ENCODE data around the gene F13A1. TPM values are rescaled to one million over a fixed set of nuclear protein-coding genes. Genes with fewer than 3 reads are reported as not detected.

F13A1 gene
- polyA plus RNA-seq, 4 donors = 0.45 to 30.5 (median 3.5) TPM

- FAIRE-seq = no peak
- Histone ChIP-seq H3K27ac (ENCODE audit: low read depth in 1 of 3, low read length in 2 of 3) (no peak overlapping the region), H3K27me3 (ENCODE audit: control insufficient read depth in 3 of 3, insufficient read depth in 3 of 3, low read length in 3 of 3) (peaks cover 0 to 6% (median 0%) of the 10 kb centered on the region in 3 donors), H3K36me3 (ENCODE audit: control insufficient read depth in 3 of 3, insufficient read depth in 2 of 3, low read depth in 1 of 3, low read length in 3 of 3) (no peaks in the 10 kb centered on the region), H3K9me3 (ENCODE audit: control insufficient read depth in 2 of 2, insufficient read depth in 1 of 2, low read depth in 1 of 2, low read length in 1 of 2) (no peaks in the 10 kb centered on the region), H3K4me3 (ENCODE audit: low read depth in 1 of 3, low read length in 3 of 3) (no peak overlapping the region), H3K4me1 (ENCODE audit: control insufficient read depth in 3 of 3, insufficient read depth in 2 of 3, low read depth in 1 of 3, low read length in 2 of 3) (no peaks in the 10 kb centered on the region)
- WGBS, 3 donors = 59 to 75% (median 61%) methylated on average over 6 of the region's 6 CpGs
- no peak for DNase-seq
These were observed 36.6 kb upstream of the F13A1 start for GRCh38 chr6:6357032-6357431.

GRCh38 chr6:6352772-6353171 lies 32.3 kb upstream of the F13A1 start:
- Histone ChIP-seq H3K27ac (ENCODE audit: low read depth in 1 of 3, low read length in 2 of 3) (no peak overlapping the region), H3K9me3 (ENCODE audit: control insufficient read depth in 2 of 2, insufficient read depth in 1 of 2, low read depth in 1 of 2, low read length in 1 of 2) (no peaks in the 10 kb centered on the region), H3K36me3 (ENCODE audit: control insufficient read depth in 3 of 3, insufficient read depth in 2 of 3, low read depth in 1 of 3, low read length in 3 of 3) (no peaks in the 10 kb centered on the region), H3K27me3 (ENCODE audit: control insufficient read depth in 3 of 3, insufficient read depth in 3 of 3, low read length in 3 of 3) (peaks cover 0 to 6% (median 0%) of the 10 kb centered on the region in 3 donors), H3K4me3 (ENCODE audit: low read depth in 1 of 3, low read length in 3 of 3) (no peak overlapping the region), H3K4me1 (ENCODE audit: control insufficient read depth in 3 of 3, insufficient read depth in 2 of 3, low read depth in 1 of 3, low read length in 2 of 3) (no peaks in the 10 kb centered on the region)
- FAIRE-seq (no peak), DNase-seq (no peak)
- WGBS, 3 donors = 88 to 92% (median 91%) methylated on average over 6 of the region's 6 CpGs

- Histone ChIP-seq H3K27me3 (ENCODE audit: control insufficient read depth in 3 of 3, insufficient read depth in 3 of 3, low read length in 3 of 3) (no peaks in the 10 kb centered on the region), H3K9me3 (ENCODE audit: control insufficient read depth in 2 of 2, insufficient read depth in 1 of 2, low read depth in 1 of 2, low read length in 1 of 2) (no peaks in the 10 kb centered on the region), H3K27ac (ENCODE audit: low read depth in 1 of 3, low read length in 2 of 3) (no peak overlapping the region), H3K4me1 (ENCODE audit: control insufficient read depth in 3 of 3, insufficient read depth in 2 of 3, low read depth in 1 of 3, low read length in 2 of 3) (no peaks in the 10 kb centered on the region), H3K4me3 (ENCODE audit: low read depth in 1 of 3, low read length in 3 of 3) (no peak overlapping the region), H3K36me3 (ENCODE audit: control insufficient read depth in 3 of 3, insufficient read depth in 2 of 3, low read depth in 1 of 3, low read length in 3 of 3) (no peaks in the 10 kb centered on the region)
- 34 to 43% (median 38%) methylated on average over 6 of the region's 6 CpGs for WGBS, 3 donors
- no peak for DNase-seq
- FAIRE-seq = no peak
These were observed 31.1 kb upstream of the F13A1 start for GRCh38 chr6:6351511-6352025.

GRCh38 chr6:6350696-6351095 lies 30.2 kb upstream of the F13A1 start:
- WGBS, 3 donors = 79 to 88% (median 84%) methylated on average over 4 of the region's 4 CpGs
- FAIRE-seq (no peak), DNase-seq (no peak)
- H3K9me3 ChIP-seq (ENCODE audit: control insufficient read depth in 2 of 2, insufficient read depth in 1 of 2, low read depth in 1 of 2, low read length in 1 of 2) = no peaks in the 10 kb centered on the region
- no peaks in the 10 kb centered on the region for H3K4me1 ChIP-seq (ENCODE audit: control insufficient read depth in 3 of 3, insufficient read depth in 2 of 3, low read depth in 1 of 3, low read length in 2 of 3)
- no peaks in the 10 kb centered on the region for H3K36me3 ChIP-seq (ENCODE audit: control insufficient read depth in 3 of 3, insufficient read depth in 2 of 3, low read depth in 1 of 3, low read length in 3 of 3)
- no peak overlapping the region for H3K27ac ChIP-seq (ENCODE audit: low read depth in 1 of 3, low read length in 2 of 3)
- H3K27me3 ChIP-seq (ENCODE audit: control insufficient read depth in 3 of 3, insufficient read depth in 3 of 3, low read length in 3 of 3) = no peaks in the 10 kb centered on the region
- no peak overlapping the region for H3K4me3 ChIP-seq (ENCODE audit: low read depth in 1 of 3, low read length in 3 of 3)

GRCh38 chr6:6348256-6348655 lies 27.8 kb upstream of the F13A1 start:
- 68 to 75% (median 73%) methylated on average over 5 of the region's 5 CpGs for WGBS, 3 donors
- H3K9me3 ChIP-seq (ENCODE audit: control insufficient read depth in 2 of 2, insufficient read depth in 1 of 2, low read depth in 1 of 2, low read length in 1 of 2) = no peaks in the 10 kb centered on the region
- FAIRE-seq (no peak), DNase-seq (no peak)
- no peak overlapping the region for H3K4me3 ChIP-seq (ENCODE audit: low read depth in 1 of 3, low read length in 3 of 3)
- H3K4me1 ChIP-seq (ENCODE audit: control insufficient read depth in 3 of 3, insufficient read depth in 2 of 3, low read depth in 1 of 3, low read length in 2 of 3) = no peaks in the 10 kb centered on the region
- H3K27ac ChIP-seq (ENCODE audit: low read depth in 1 of 3, low read length in 2 of 3) = no peak overlapping the region
- no peaks in the 10 kb centered on the region for H3K36me3 ChIP-seq (ENCODE audit: control insufficient read depth in 3 of 3, insufficient read depth in 2 of 3, low read depth in 1 of 3, low read length in 3 of 3)
- H3K27me3 ChIP-seq (ENCODE audit: control insufficient read depth in 3 of 3, insufficient read depth in 3 of 3, low read length in 3 of 3) = no peaks in the 10 kb centered on the region

DNA sequence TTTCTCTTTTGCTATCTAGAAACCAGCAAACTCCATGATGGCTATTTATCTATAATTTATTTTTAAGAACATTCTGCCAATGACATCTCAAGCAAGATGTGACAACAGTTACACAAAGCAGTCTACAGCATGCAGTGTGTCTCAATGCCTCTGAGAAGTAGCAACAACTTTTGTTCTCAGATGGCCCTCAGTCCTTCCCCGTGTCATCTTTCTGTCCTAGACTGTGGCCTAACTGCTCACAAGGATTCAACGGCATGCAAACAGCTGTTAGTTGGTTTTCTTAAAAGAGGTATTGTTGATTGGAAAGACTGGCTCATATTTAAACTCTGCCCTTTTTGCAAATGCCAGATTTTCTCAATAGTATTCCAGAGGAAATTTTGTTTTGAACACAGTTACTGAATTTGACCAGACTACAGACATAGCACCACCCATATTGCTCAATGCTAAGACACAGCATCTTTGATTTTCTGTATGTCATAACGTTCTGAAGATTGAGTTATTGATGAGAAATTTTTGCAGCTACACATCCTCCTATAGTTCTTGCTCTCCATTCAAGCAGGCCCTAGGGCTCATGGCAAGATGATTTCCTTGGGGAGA lies 26.1 kb upstream of the F13A1 start:
- no peak overlapping the region for H3K27ac ChIP-seq (ENCODE audit: low read depth in 1 of 3, low read length in 2 of 3)
- H3K36me3 ChIP-seq (ENCODE audit: control insufficient read depth in 3 of 3, insufficient read depth in 2 of 3, low read depth in 1 of 3, low read length in 3 of 3) = no peaks in the 10 kb centered on the region
- no peaks in the 10 kb centered on the region for H3K27me3 ChIP-seq (ENCODE audit: control insufficient read depth in 3 of 3, insufficient read depth in 3 of 3, low read length in 3 of 3)
- no peaks in the 10 kb centered on the region for H3K4me1 ChIP-seq (ENCODE audit: control insufficient read depth in 3 of 3, insufficient read depth in 2 of 3, low read depth in 1 of 3, low read length in 2 of 3)
- no peak for FAIRE-seq
- no peaks in the 10 kb centered on the region for H3K9me3 ChIP-seq (ENCODE audit: control insufficient read depth in 2 of 2, insufficient read depth in 1 of 2, low read depth in 1 of 2, low read length in 1 of 2)
- WGBS, 3 donors = 68 to 79% (median 70%) methylated on average over 3 of the region's 3 CpGs
- no peak overlapping the region for H3K4me3 ChIP-seq (ENCODE audit: low read depth in 1 of 3, low read length in 3 of 3)
- no peak for DNase-seq

- DNase-seq = no peak
- H3K27me3 ChIP-seq (ENCODE audit: control insufficient read depth in 3 of 3, insufficient read depth in 3 of 3, low read length in 3 of 3) = no peaks in the 10 kb centered on the region
- no peak overlapping the region for H3K27ac ChIP-seq (ENCODE audit: low read depth in 1 of 3, low read length in 2 of 3)
- H3K4me1 ChIP-seq (ENCODE audit: control insufficient read depth in 3 of 3, insufficient read depth in 2 of 3, low read depth in 1 of 3, low read length in 2 of 3) = no peaks in the 10 kb centered on the region
- no peaks in the 10 kb centered on the region for H3K36me3 ChIP-seq (ENCODE audit: control insufficient read depth in 3 of 3, insufficient read depth in 2 of 3, low read depth in 1 of 3, low read length in 3 of 3)
- 63 to 82% (median 71%) methylated on average over 1 of the region's 1 CpG for WGBS, 3 donors
- H3K9me3 ChIP-seq (ENCODE audit: control insufficient read depth in 2 of 2, insufficient read depth in 1 of 2, low read depth in 1 of 2, low read length in 1 of 2) = peaks cover 0 to 2% of the 10 kb centered on the region in 2 donors
- FAIRE-seq = no peak
- no peak overlapping the region for H3K4me3 ChIP-seq (ENCODE audit: low read depth in 1 of 3, low read length in 3 of 3)
These were observed 13.0 kb upstream of the F13A1 start for GRCh38 chr6:6333501-6333900.

GRCh38 chr6:6332811-6333244 lies 12.4 kb upstream of the F13A1 start:
- no peak overlapping the region for H3K27ac ChIP-seq (ENCODE audit: low read depth in 1 of 3, low read length in 2 of 3)
- no peak overlapping the region for H3K4me3 ChIP-seq (ENCODE audit: low read depth in 1 of 3, low read length in 3 of 3)
- peaks cover 0 to 2% of the 10 kb centered on the region in 2 donors for H3K9me3 ChIP-seq (ENCODE audit: control insufficient read depth in 2 of 2, insufficient read depth in 1 of 2, low read depth in 1 of 2, low read length in 1 of 2)
- no peaks in the 10 kb centered on the region for H3K27me3 ChIP-seq (ENCODE audit: control insufficient read depth in 3 of 3, insufficient read depth in 3 of 3, low read length in 3 of 3)
- 67 to 82% (median 74%) methylated on average over 3 of the region's 3 CpGs for whole genome bisulfite sequencing, 3 donors
- no peaks in the 10 kb centered on the region for H3K4me1 ChIP-seq (ENCODE audit: control insufficient read depth in 3 of 3, insufficient read depth in 2 of 3, low read depth in 1 of 3, low read length in 2 of 3)
- H3K36me3 ChIP-seq (ENCODE audit: control insufficient read depth in 3 of 3, insufficient read depth in 2 of 3, low read depth in 1 of 3, low read length in 3 of 3) = no peaks in the 10 kb centered on the region
- FAIRE-seq (no peak), DNase-seq (no peak)
